KBM-7 (cell line): ENCODE measurements around the gene MMP2.

Experiments used
- DNase-seq: peaks from one replicate; pipeline ENCODE4 v3.0.0-alpha.2; 2015
- in situ Hi-C: fragments of 300-500 bp; cut with MboI; formaldehyde crosslinking; loops from 2 replicates; pipeline ENCODE4 v1.14.3; 2020; ENCODE audit warnings: low sequenced_read_pairs, low pct_unique_long_range_greater_than_20kb, mixed read lengths

MMP2 gene

GRCh38 chr16:55506083-55506482 is 27.1 kb downstream of the MMP2 start:
- in situ Hi-C loops: no loop called here
- no peak for DNase-seq

GRCh38 chr16:55506708-55507107 is 27.7 kb downstream of the MMP2 start:
- DNase-seq: no peak
- in situ Hi-C loops: no loop called here

- DNase-seq: peak; percentile 20
- in situ Hi-C loops: no loop called here
Observed at GRCh38 chr16:55508271-55508921, 29.4 kb downstream of the MMP2 start.

GRCh38 chr16:55508941-55509931 is 30.2 kb downstream of the MMP2 start, which contains the start of gene LPCAT2:
LPCAT2 (plus strand) TSS chr16:55509072; CDS start chr16:55509182, 110 bp downstream.
- DNase-seq: peak; percentile 82
- in situ Hi-C loops: no loop called here

- DNase-seq: peak; percentile 79
- in situ Hi-C loops: no loop called here
Observed at GRCh38 chr16:55510185-55510805, 31.3 kb downstream of the MMP2 start.

- DNase-seq: no peak
- in situ Hi-C loops: no loop called here
Observed at GRCh38 chr16:55512941-55513340, 33.9 kb downstream of the MMP2 start.

- DNase-seq: no peak
- in situ Hi-C loops: no loop called here
Observed at GRCh38 chr16:55513616-55514015, 34.6 kb downstream of the MMP2 start.

GRCh38 chr16:55515111-55515510 is 36.1 kb downstream of the MMP2 start:
- DNase-seq: no peak
- in situ Hi-C loops: no loop called here

- in situ Hi-C loops: no loop called here
- DNase-seq: no peak
Observed at GRCh38 chr16:55521792-55522191, 42.8 kb downstream of the MMP2 start.

GRCh38 chr16:55526441-55526840 is 47.4 kb downstream of the MMP2 start:
- DNase-seq: no peak
- in situ Hi-C loops: no loop called here

GRCh38 chr16:55527885-55528284 is 48.9 kb downstream of the MMP2 start:
- in situ Hi-C loops: no loop called here
- DNase-seq: no peak

- in situ Hi-C loops: no loop called here
- no peak for DNase-seq
Observed at GRCh38 chr16:55529018-55529417, 50.0 kb downstream of the MMP2 start.

- in situ Hi-C loops: no loop called here
- DNase-seq: no peak
Observed at GRCh38 chr16:55530316-55530856, 51.4 kb downstream of the MMP2 start.

GRCh38 chr16:55532227-55532626 is 53.2 kb downstream of the MMP2 start:
- no peak for DNase-seq
- in situ Hi-C loops: no loop called here

- no peak for DNase-seq
- in situ Hi-C loops: no loop called here
Observed at GRCh38 chr16:55534756-55535155, 55.8 kb downstream of the MMP2 start.

- DNase-seq: peak; percentile 29
- in situ Hi-C loops: no loop called here
Observed at GRCh38 chr16:55539049-55539448, 60.1 kb downstream of the MMP2 start.

GRCh38 chr16:55539488-55539887 is 60.5 kb downstream of the MMP2 start:
- in situ Hi-C loops: no loop called here
- DNase-seq: no peak

GRCh38 chr16:55540221-55540620 is 61.2 kb downstream of the MMP2 start:
- no peak for DNase-seq
- in situ Hi-C loops: no loop called here

GRCh38 chr16:55542459-55543082 is 63.6 kb downstream of the MMP2 start:
- in situ Hi-C loops: no loop called here
- no peak for DNase-seq
